GM18519 (cell line): ENCODE data around the gene SCMH1.
A peak's percentile ranks its signal among the peaks of the same experiment; 100 is the strongest.

Source experiments
- ATAC-seq: cut with Tn5 transposase; IDR thresholded peaks from one replicate; pipeline ENCODE4 v1.9.1; 2021; ENCODE audit warnings: mild to moderate bottlenecking, moderate library complexity; ENCODE audit not compliant: unreplicated experiment, low FRiP score

Gene SCMH1

DNA sequence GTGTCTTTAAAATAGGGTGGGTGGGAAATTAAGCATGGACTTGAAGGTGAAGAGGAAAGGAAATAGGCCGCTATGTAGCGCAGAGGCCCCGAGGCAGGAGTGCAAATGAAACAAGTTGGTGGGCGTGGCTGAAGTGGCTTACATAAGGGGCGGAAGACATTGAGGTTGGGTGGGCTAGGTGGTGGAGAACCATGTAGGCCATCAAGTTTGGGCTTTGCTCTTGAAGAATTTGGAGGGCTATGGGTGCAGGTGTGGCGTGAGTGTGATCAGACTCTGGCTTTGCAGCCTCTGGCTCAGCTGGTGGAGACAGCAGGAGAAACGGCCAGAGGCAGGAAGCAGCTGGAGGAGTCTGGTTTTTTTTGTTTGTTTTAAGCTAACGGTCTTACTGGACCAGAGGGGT is 227.2 kb downstream of the SCMH1 start:
- no peak for ATAC-seq

DNA sequence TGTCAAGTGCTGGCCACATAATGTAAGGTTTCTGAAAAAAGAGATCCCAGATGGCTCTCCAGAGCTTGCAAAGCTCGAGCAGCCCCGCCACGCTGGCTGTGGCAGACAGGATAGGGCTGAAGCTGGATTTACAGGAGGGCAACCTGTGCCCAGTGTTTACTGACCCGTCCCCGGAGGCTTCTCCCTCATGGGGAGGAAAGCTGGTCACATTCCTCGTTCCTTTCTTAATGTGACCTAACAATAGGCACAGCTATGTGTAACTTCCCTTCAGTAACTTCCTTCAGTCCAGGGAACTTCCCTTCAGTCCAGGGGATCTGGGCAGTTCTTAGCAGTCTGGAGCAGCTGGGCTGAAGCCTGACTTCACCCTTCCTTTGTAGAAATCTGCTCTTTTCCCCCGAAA is 228.3 kb downstream of the SCMH1 start:
- ATAC-seq, result no peak

DNA sequence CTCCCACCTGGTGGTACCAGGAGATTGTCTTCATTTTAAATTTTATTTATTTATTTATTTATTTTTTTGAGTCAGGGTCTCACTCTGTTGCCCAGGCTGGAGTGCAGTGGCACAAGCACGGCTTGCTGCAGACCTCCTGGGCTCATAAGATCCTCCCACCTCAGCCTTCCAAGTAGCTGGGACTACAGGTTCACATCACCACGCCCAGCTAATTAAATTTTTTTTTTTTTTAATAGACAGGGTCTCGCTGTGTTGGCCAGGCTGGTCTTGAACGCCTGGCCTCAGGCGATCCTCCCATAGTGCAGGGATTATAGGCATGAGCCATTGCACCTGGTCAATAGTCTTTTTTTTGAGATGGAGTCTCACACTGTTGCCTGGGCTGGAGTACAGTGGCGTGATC is 229.1 kb downstream of the SCMH1 start:
- no peak for ATAC-seq

DNA sequence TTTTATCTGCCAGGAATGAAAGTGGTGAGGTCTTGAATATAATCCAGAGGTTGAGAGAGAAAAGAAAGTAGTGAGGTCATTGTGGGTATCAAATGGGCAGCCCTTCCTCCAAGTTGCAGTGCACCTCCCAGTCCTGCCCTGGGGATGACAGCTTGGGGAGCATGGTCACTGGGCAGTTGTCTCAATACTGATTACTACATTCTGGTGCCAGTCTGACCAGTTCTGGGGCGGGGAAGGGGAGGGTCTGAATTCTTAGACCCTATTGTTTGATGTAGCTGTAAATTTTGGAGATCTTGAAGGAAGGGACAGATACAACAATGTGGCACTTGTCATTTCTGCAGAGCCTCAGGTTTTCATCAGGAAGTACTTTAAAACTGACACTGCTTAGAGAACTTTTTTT is 231.8 kb downstream of the SCMH1 start:
- no peak for ATAC-seq

DNA sequence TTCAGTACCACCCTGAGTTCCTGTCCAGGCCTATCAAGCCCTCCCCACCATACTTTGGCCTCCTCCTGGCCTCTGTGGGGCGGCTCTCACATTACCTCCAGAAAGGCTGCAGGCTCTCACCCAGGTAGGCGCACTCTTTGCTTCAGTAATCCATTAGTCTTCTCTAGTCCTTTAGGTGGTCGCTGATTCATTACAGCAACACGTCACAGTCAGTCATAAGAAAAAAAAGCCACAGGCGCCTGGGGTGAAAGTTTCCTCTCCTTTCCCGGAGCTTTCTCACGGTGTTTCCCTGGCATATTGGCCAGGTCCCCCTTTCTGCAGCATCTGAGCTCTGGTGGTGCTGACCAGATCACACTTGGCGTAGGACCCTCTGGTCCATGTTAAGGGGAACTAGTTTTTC is 232.6 kb downstream of the SCMH1 start:
- no peak for ATAC-seq

DNA sequence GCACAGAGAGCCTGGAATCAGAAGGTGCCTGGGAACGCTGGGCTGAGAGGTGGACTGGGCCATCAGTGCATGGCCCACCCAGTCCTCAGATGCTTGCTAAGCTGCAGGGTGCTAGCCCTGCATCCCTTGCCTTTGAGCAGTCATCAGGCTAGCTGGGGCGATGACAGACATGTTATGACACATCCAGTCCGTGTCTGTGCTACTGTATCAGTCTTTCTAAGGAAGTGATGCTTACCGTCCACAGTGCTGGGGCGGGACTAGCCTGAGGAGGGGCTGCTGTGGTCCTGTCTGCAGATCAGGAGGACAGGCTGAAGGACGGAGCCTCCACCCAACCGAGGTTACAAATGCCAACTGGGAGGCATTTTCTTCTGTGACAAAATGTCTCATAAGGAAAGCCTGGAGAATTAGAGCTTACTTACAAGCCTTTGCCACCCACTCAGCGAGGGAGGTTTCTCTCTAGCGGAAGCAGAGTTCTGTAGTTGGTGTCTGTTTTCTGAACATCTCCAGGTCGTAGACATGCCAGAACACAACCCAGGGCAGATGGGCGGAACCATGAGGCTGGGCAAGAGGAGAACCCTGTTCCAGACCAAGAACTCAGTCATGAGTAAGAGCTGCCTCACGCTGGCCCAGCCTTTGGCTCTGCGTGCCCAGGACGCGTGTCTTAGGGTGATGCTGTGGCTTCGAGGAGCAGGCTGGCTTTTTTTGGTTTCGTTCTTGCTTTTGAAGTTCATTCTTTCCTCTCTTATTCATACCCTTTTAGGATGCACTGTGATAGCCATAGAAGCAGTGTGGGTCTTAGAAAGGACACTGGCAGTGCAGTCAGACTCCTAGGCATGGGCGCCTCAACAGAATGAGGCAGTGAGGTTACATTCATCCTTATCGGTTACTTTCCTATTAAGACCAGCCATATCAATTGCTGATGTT is 234.9 kb downstream of the SCMH1 start:
- no peak for ATAC-seq

DNA sequence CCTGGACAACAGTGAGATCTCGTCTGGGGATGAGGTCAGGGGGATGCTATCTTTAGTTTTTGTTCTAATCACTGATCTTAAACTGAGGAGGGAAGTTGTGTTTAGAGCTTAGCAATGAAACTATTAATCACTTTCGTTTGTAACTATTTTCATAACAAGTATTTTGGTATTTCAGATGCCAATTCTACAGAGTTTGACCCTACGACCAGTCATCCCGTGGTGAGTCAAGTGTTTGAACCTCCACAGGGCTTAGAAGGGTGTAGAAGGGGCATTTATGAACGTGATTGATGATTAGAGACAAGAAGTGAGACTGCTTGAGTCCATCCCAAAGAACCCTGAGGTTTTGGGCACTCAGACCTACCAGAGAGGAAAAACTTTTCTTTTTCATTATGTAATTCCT is 236.2 kb downstream of the SCMH1 start:
- ATAC-seq, result no peak

DNA sequence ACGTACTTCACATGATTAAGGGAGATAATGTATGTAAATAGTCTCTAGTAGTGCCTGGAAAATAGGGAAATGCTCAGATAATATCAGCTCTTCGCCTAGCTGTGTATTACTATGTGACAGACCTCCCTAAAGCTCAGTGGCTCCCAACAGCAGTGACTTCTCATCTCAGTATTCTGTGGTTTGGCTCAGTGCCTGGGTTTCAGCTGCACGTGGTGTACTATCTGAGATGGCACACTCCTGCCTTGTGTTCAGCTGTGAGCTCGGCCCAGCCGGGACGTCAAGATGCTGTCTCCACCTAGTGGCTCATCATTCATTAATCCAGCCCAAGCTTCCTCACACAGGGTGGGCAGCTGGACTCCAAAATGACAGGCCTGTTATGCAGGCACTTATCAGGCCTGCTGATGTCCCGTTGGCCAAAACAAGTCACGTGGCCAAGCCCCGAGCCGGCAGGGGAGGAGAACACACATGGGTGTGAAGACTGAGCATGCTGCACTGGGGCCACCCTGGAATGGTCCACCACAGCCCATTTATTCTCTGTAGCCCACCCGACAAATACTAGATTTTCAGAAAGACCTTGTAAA is 238.4 kb downstream of the SCMH1 start:
- ATAC-seq, result peak; percentile 88

DNA sequence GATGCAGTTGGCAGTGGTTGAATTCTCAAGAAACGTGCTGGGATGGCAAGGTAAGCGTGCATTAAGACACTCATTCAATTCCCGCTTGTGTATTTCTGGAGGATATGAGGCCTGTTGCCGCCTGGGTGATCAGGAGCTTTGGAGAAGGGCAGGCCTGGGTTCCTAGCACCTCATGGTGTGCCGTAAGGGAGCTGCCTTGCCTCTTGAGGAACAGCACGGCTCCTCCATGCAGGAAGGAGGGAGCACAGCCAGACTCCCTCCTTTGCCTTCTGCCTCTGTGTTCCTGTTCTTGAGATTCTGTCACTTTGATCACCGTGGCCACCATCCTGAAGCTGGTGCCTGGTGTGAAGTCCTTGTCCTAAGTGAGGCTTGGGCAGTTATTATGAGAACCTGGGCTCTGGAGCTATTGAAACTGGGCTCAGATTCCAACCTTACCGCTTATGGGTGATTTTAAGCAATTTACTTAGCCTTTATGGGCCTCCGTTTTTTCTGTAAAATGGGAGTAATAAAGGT is 238.9 kb downstream of the SCMH1 start:
- no peak for ATAC-seq

DNA sequence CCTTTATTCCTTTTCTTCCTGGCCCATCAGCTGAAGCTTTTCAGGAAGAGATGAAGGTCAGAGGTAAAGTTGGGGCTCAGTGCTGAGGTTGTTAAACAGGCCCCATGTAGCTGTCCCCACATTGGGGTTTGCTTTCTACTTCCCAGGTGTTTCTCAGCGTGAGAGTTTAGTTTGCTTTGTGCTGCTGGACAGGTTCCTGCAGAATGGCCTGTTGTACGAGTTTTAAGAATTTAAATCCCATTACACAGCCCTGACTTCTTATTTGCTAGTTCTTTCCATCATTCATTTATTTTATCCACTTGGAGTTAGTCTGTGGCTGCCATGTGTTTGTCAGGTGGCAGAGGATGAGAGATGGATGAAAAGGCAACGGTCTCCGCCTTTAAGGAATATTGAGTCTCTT is 243.4 kb downstream of the SCMH1 start:
- no peak for ATAC-seq

DNA sequence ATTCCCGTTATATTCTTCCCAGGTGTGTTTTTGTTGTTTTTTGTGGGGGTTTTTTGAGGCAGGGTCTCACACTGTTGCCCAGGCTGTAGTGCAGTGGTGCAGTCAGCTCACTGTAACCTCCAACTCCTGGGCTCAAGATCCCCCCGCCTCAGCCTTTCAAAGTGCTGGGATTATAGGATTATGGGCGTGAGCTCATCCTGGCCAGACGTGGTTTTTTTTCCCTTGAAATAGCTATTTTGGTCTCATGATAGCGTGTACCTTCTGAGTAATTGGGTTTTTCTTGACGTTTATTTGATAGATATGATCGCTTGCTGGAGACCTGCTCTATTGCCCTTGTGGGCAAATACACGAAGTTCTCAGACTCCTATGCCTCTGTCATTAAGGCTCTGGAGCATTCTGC is 245.0 kb downstream of the SCMH1 start:
- no peak for ATAC-seq

DNA sequence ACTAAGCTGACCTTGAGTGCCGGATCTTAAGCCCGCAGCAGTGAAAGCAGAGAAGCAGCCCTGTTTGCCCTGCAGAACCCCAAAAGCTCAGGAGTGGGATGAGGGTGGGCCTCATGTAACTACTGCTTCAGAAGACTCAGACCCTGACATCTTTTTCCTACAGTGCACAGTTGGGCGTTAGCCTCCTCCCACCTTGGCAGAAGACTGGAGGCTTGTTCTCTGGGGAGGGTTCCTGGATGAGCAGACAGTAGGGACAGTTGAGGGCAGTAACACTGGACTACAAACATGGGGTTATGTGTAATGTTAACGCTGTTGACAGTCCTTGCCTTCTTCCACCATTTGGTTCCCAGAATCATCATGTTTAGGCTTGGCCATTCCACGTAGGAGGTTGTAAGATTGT is 253.0 kb downstream of the SCMH1 start:
- no peak for ATAC-seq

DNA sequence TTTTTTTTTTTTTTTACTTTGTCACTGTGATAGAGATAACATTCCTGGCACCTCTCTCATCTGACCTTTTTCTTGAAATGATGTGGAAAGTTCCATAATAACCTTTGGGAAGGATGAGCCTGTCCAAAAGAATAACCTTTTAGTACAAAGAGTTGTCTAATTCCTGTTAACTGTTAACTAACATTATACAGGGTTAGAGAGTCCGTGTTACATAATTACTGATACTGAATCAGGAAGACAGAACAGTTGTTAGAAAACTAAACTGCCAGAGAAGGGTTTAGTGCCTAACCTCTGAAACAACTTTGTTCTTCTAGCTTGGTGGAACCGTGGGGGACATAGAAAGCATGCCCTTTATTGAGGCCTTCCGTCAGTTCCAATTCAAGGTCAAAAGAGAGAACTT is 253.8 kb downstream of the SCMH1 start:
- ATAC-seq, result no peak

DNA sequence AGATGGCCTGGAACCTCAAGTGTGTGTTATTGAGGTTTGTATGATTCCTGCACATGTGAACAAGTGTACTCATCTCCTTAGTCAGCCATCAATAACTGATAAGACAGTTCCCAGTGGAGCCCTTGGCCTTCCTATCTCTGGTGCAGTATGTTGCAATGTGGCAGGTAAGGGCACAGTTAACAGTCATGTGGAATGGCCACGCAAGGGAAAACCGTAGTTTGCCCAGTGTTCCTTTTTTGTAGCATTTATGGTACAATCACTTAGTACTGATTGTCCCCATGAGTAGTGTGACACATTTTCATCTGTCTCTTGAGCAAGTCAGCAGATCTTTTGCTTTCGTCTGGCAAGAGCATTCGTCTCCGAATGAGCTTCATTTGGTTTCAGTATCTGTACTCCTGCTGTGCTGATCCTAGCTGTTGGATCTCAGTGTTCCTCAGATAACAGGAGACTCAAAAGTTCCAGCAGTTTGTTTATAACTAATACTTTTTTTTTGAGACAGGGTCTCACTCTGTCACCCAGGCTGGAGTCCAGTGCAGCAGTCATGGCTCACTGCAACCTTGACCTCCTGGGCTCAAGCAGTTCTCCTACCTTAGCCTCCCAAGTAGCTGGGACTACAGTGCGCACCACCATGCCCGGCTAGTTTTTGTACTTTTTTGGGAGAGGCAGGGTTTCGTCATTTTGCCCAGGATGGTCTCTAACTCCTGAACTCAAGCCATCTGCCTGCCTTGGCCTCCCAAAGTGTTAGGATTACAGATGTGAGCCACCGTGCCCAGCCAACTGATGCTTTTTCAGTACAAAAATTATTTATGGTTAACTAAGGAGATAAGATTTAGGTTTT is 254.4 kb downstream of the SCMH1 start:
- no peak for ATAC-seq

DNA sequence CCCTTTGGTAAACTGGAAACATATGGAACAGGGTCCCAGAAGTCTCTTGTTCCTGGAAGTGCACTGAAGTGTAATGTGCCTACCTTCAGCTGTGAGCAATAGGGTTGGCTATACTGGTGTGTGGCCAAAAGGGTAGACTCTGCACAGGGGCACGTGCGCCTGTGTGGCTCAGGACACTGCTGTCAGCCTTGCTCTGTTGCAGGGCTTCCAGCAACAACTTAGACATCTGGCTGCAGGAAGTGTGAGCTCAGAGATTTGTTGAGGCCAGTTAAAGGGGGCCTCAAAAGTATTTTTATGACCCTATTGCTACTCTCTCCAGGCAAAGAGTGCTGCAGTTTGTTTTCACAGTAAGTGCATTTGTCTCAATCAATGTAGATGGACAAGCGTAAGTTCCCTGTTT is 255.2 kb downstream of the SCMH1 start:
- no peak for ATAC-seq

DNA sequence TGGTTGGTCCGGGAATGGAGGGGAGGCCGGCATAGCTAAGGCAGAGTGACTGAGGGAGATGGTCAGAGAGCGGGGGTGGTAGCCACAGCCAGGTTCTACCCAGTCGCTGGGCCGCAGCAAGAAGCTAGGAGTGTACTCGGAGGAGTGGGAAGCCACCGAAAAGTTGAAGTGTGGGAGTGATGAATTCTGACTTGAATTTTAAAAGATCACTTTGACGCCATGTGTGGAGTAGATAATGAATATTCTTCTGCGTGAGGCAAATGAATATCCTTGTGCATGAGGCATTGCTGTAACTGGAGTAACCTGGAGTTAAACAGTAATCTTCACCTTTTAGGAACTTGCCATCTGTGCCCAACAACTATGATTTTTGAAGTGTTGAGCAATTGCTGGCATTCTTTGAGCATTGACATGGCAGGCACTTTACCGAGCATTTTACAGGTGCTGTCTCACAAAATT is 255.8 kb downstream of the SCMH1 start:
- no peak for ATAC-seq

DNA sequence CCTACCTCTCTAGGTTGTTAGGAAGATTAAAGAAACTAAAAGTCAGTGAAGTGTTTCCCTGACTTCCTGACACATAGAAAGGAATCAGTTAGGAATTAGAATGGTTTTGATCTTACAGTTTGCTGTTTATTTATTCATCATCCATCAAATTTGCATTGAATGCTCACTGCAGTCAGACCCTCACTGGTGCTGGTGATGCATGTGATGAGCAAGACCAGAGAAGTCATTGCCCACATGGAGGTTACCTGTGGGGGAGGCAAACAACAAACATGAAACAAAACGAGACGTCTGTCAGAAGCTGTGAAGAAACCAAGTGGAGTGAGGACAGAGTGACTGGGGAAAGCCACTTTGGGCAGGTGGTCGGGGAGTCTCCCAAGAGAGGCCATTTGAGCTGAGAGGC is 256.2 kb downstream of the SCMH1 start:
- no peak for ATAC-seq

DNA sequence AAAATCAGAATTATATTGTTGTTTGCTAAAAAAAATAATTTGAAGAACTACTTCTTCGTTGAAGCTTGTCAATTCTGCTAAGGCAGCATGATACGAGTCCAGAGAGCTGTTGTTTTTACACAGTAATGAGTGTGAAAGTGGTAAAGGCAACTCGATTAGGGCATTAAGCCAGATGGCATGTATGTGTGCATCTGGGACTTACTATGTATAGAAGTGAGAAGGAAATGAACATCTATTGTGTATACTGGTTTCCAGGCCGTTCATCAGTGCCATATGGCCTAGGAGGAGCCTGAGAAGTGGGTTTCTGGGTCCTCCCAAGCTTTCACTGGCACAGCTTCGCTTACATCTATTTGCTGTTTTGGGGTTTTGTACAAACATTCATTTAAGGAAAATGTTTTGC is 256.9 kb downstream of the SCMH1 start:
- ATAC-seq, result no peak

DNA sequence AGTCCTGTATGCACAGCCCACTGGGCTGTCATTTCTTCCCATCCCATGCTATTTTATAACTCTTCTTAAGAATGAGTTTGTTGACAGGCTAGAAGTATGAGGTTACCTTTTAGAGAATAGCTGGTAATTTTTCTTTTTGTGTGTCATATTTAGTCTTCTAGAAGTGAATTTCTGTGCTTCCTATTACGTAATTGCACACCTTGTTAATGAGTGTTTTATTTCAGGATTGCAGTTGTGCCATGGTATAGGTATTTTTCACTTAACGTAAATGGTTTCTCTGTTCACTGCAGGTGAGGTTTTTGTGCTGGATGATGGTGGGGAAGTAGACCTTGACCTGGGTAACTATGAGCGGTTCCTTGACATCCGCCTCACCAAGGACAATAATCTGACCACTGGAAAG is 257.6 kb downstream of the SCMH1 start:
- no peak for ATAC-seq

DNA sequence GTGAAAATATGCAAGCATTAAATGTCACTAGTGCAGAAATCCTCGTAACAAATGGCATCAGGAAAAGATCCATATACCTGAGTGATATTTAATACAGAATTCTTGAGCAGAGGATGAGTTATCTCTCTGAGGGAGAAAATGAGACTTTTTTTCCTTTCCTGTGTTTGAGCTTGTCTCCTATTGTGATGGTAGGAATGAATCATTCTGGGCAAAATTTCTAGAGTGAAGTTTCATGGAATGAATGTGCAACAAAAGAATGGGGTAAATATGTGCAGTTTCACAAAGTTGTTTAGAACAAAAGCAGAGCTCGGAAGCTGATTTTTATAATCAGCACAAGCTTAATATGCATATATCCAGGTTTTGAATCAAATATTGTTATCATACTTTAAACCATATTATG is 258.0 kb downstream of the SCMH1 start:
- ATAC-seq, result no peak

DNA sequence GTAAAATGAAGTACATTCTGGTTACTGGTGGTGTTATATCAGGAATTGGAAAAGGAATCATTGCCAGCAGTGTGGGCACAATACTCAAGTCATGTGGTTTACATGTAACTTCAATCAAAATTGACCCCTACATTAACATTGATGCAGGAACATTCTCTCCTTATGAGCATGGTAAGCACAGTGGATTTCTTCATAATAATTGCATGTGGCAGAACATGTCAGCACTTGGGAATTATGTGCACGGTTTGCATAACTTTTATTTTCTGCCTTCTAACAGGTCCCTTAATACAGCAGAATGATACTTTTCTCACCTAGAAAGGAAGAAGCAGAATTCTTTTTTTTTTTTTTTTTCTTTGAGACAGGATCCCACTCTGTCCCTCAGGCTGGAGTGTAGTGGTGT is 258.8 kb downstream of the SCMH1 start:
- no peak for ATAC-seq
